ENCODE results near the gene LCE2B.
"Not testable (repeated sequence)": the region's sequence is repeated elsewhere in the genome, so short reads cannot be mapped to it uniquely, and the experiment has no call there.

- TF ChIP-seq CTCF (IDR thresholded peaks at IDR 0.05; ENCODE audit: insufficient read depth, low read length); POLR2AphosphoS5 (IDR thresholded peaks at IDR 0.05; ENCODE audit: low read depth): not testable (repeated sequence)
Observed at GRCh38 chr1:152685823-152686222, at the start of gene LCE2B.
